Astrocyte of the spinal cord (primary cell): Measurements from ENCODE around the gene GAMT.

ENCODE experiments used
- DNase-seq: peaks from one replicate; pipeline ENCODE4 v3.0.0; 2011; ENCODE audit warnings: low read depth, low spot score
- H3K4me3 ChIP-seq: 2 replicates; pipeline ENCODE4 v1.5.1; 2011; ENCODE audit warnings: low read depth, mild to moderate bottlenecking, low read length, moderate library complexity
- CTCF ChIP-seq: IDR thresholded peaks from 2 replicates; pipeline ENCODE4 v1.5.1; 2012; ENCODE audit warnings: low read depth, mild to moderate bottlenecking, low read length, inconsistent platforms
- in situ Hi-C: cut with HindIII; loops from 2 replicates; pipeline ENCODE4 v1.10.0; 2017; ENCODE audit warnings: low sequenced_read_pairs

Gene GAMT

GRCh38 chr19:1379126-1379905 is 22.0 kb downstream of the GAMT start:
- in situ Hi-C loops, result no loop called here
- DNase-seq, result no peak
- H3K4me3 ChIP-seq, result no peak overlapping the region
- no peak for TF ChIP-seq CTCF

- in situ Hi-C loops, result no loop called here
- TF ChIP-seq CTCF, result no peak
Observed at GRCh38 chr19:1377965-1378785, 23.2 kb downstream of the GAMT start.

DNA sequence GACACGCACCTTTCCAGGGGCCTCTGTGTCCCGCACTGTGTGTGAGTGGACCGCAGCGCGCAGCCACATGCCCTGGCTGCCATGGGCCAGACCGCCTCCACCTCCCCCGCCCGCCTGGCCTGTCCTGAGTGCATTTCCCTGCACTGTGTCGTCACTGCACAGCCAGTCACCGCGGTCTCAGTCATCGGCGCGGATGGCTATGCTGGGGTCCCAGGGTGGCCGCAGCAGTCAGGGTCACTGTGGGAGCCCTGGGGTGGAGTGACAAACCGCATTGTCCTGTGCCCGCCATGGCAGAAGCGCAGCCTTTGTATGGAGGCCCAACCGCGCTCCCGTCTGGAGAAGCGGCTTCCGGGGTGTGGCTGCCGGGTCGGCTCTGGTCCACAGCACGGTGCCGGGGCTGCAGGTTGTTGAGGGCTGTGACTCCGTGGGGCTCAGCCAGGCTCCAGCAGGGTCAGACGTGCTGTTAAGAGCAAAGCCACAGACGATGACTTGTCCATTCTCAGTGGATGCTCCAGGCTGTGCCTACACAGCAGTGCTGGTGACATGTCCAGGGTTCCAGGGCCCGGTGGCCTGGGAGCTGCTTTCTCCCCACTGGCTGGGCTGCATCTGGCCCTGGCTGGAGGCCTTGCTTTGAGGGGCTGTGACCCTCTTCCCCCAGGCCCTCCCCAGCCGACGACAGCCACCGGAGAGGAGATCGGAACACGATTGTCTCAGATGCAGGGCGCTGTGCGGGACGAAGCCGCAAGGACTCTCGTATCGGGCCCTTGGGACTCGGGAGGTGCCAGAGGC is 24.0 kb downstream of the GAMT start:
- in situ Hi-C loops, result no loop called here
- no peak for DNase-seq
- TF ChIP-seq CTCF, result no peak
- H3K4me3 ChIP-seq, result no peak overlapping the region

More at GRCh38 chr19:1377965-1378785, 23.2 kb downstream of the GAMT start:
- H3K4me3 ChIP-seq, result no peak overlapping the region
- no peak for DNase-seq

DNA sequence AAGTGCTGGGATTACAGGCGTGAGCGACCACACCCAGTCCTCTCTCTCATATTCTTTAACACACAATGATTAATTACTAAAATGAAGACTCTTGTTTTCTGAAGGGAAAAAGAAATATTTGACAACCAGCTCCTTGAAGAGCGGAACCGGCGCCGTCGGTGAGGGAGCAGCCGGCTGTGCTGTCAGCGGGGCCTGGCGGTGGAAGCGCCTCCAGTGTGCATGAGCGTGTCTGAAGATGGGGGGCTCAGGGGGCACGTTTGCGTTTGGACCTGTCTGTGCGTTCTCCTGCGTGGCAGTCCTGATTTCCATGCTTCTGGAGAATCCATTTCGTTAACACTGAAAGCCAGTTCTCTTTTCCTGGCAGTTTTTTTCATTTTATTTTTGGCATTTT is 24.9 kb downstream of the GAMT start:
- no peak overlapping the region for H3K4me3 ChIP-seq
- in situ Hi-C loops, result no loop called here
- DNase-seq, result no peak
- no peak for TF ChIP-seq CTCF

GRCh38 chr19:1374250-1374577 is 27.1 kb downstream of the GAMT start:
- DNase-seq, result no peak
- in situ Hi-C loops, result no loop called here
- H3K4me3 ChIP-seq, result no peak overlapping the region
- TF ChIP-seq CTCF, result no peak

GRCh38 chr19:1373534-1374249 is 27.6 kb downstream of the GAMT start:
- in situ Hi-C loops, result no loop called here
- peak; percentile 29 for DNase-seq
- no peak for TF ChIP-seq CTCF
- H3K4me3 ChIP-seq, result no peak overlapping the region
